MCF 10A (cell line): ENCODE data around the gene SLC2A14. TPM values are rescaled to one million over a fixed set of nuclear protein-coding genes. Genes with fewer than 3 reads are reported as not detected.
"Not testable (repeated sequence)": the region's sequence is repeated elsewhere in the genome, so short reads cannot be mapped to it uniquely, and the experiment has no call there.

Experiments
- BruUV-seq: library from RNA; stranded (reverse); fragments of 400-500 nt; replicated peaks from 2 replicates; lab custom pipeline; 2021; lab: Mats Ljungman, UMichigan
- CTCF ChIA-PET: fragments of 300-600 bp; sonication (Branson Sonifier 250); formaldehyde crosslinking; extraction: SDS; loops from one replicate; lab custom pipeline; 2021; ENCODE audit warnings: antibody characterized with exemption, inconsistent platforms; lab: Yijun Ruan, JAX
- POLR2A ChIA-PET: fragments of 300-600, 350-650 bp; sonication (Branson Sonifier 250); formaldehyde crosslinking; extraction: SDS; loops from one replicate; lab custom pipeline; 2020; ENCODE audit warnings: antibody characterized with exemption, inconsistent platforms; lab: Yijun Ruan, JAX
- DNase-seq: peaks from one replicate; pipeline ENCODE4 v3.0.0-alpha.2; 2018; ENCODE audit not compliant: unreplicated experiment
- H3K27ac Mint-ChIP-seq: one replicate; pipeline ENCODE4 v1.8.0; 2022; ENCODE audit warnings: mild to moderate bottlenecking, low read depth, mixed read lengths; ENCODE audit not compliant: unreplicated experiment
- H3K27me3 Mint-ChIP-seq: one replicate; pipeline ENCODE4 v1.8.0; 2022; ENCODE audit warnings: mixed read lengths; ENCODE audit not compliant: insufficient read depth, unreplicated experiment
- H3K36me3 Mint-ChIP-seq: one replicate; pipeline ENCODE4 v1.8.0; 2022; ENCODE audit warnings: mild to moderate bottlenecking, moderate library complexity, mixed read lengths; ENCODE audit not compliant: insufficient read depth, unreplicated experiment
- H3K4me1 Mint-ChIP-seq: one replicate; pipeline ENCODE4 v1.8.0; 2022; ENCODE audit warnings: mixed read lengths; ENCODE audit not compliant: insufficient read depth, unreplicated experiment
- H3K4me3 Mint-ChIP-seq: one replicate; pipeline ENCODE4 v1.8.0; 2022; ENCODE audit warnings: mild to moderate bottlenecking, moderate library complexity, mixed read lengths; ENCODE audit not compliant: unreplicated experiment
- H3K9me3 Mint-ChIP-seq: one replicate; pipeline ENCODE4 v1.8.0; 2022; ENCODE audit warnings: mixed read lengths; ENCODE audit not compliant: unreplicated experiment
- CTCF ChIP-seq: fragments of 200-600 bp; IDR thresholded peaks from one replicate; pipeline ENCODE4 v1.8.0; 2022; ENCODE audit warnings: antibody characterized with exemption, mild to moderate bottlenecking; ENCODE audit not compliant: unreplicated experiment
- intact Hi-C: fragments of 100-400 bp; cut with micrococcal nuclease; formaldehyde crosslinking; loops from 2 replicates; pipeline ENCODE4 v1.14.1; 2022
- total RNA-seq: library from RNA; stranded (reverse); gene quantifications from 2 replicates; pipeline ENCODE4 v1.2.3, GENCODE V29; 2022

Gene SLC2A14
- total RNA-seq, 1 experiment from 2014 or later, result not detected

GRCh38 chr12:7797698-7798398 is 74.9 kb downstream of the SLC2A14 start:
- ChIA-PET POLR2A (interaction anchor here (0.6 kb wide), 1 partner anchor 155 kb away, joined by 4 read pairs; no protein-coding TSS in a partner anchor), CTCF (interaction anchor here (0.6 to 1.1 kb wide), 3 partner anchors 10 to 197 kb away, joined by 3 to 4 read pairs (median 4); no protein-coding TSS in a partner anchor)
- no TSS peak for BruUV-seq
- Mint-ChIP-seq H3K4me1 (no peaks in the 10 kb centered on the region), H3K27me3 (no peaks in the 10 kb centered on the region), H3K4me3 (no peak overlapping the region), H3K27ac (no peak overlapping the region), H3K36me3 (no peaks in the 10 kb centered on the region), H3K9me3 (no peaks in the 10 kb centered on the region)
- DNase-seq, result peak; percentile 46
- no peak for TF ChIP-seq CTCF
- intact Hi-C loops, result no loop called here

GRCh38 chr12:7797269-7797668 is 75.4 kb downstream of the SLC2A14 start:
- H3K27ac Mint-ChIP-seq, BruUV-seq, intact Hi-C loops, H3K27me3 Mint-ChIP-seq, DNase-seq, H3K9me3 Mint-ChIP-seq, H3K4me1 Mint-ChIP-seq, H3K4me3 Mint-ChIP-seq, H3K36me3 Mint-ChIP-seq: not testable (repeated sequence)
- ChIA-PET POLR2A (interaction anchor here (0.6 kb wide), 1 partner anchor 155 kb away, joined by 4 read pairs; no protein-coding TSS in a partner anchor), CTCF (interaction anchor here (0.6 to 1.0 kb wide), 2 partner anchors 10 to 198 kb away, joined by 3 to 4 read pairs; no protein-coding TSS in a partner anchor)

GRCh38 chr12:7793211-7793610 is 79.5 kb downstream of the SLC2A14 start:
- no peak overlapping the region for H3K27ac Mint-ChIP-seq
- H3K27me3 Mint-ChIP-seq, result no peaks in the 10 kb centered on the region
- intact Hi-C loops, result no loop called here
- BruUV-seq, result no TSS peak
- ChIA-PET POLR2A (no interaction called here), CTCF (interaction anchor here (0.6 to 1.4 kb wide), 2 partner anchors 8 to 147 kb away, joined by 3 to 5 read pairs; no protein-coding TSS in a partner anchor)
- no peaks in the 10 kb centered on the region for H3K36me3 Mint-ChIP-seq
- TF ChIP-seq CTCF, result no peak
- no peak overlapping the region for H3K4me3 Mint-ChIP-seq
- peaks cover 2% of the 10 kb centered on the region for H3K4me1 Mint-ChIP-seq
- DNase-seq, result no peak
- H3K9me3 Mint-ChIP-seq, result no peaks in the 10 kb centered on the region

- H3K4me1 Mint-ChIP-seq, H3K27ac Mint-ChIP-seq, H3K4me3 Mint-ChIP-seq, POLR2A ChIA-PET, H3K36me3 Mint-ChIP-seq, intact Hi-C loops, BruUV-seq, H3K9me3 Mint-ChIP-seq, H3K27me3 Mint-ChIP-seq, DNase-seq: not testable (repeated sequence)
- CTCF ChIA-PET, result interaction anchor here (0.6 to 3.0 kb wide), 3 partner anchors 11 to 112 kb away, joined by 3 to 13 read pairs (median 4); no protein-coding TSS in a partner anchor
These were observed 83.7 kb downstream of the SLC2A14 start, which contains the start of gene NANOG for GRCh38 chr12:7788884-7789528. TSS of gene NANOG (plus strand) at chr12:7789402. CDS start at chr12:7789615, 213 bp downstream.
